H1 (cell line): ENCODE results near the gene NOVA1. TPM values are rescaled to one million over a fixed set of nuclear protein-coding genes. Genes with fewer than 3 reads are reported as not detected.

Source experiments
- CTCF ChIA-PET: fragments of 300-600 bp; sonication (Branson Sonifier 250); formaldehyde crosslinking; loops from one replicate; lab custom pipeline; 2021; ENCODE audit not compliant: partially characterized antibody; lab: Charles Lee
- POLR2A ChIA-PET: fragments of 300-600 bp; sonication (Branson Sonifier 250); formaldehyde crosslinking; loops from one replicate; lab custom pipeline; 2021; ENCODE audit warnings: inconsistent platforms; ENCODE audit not compliant: partially characterized antibody; lab: Charles Lee
- DNase-seq, 2 experiments: peaks; one replicate each; pipeline versions ENCODE4 v3.0.0 to v3.0.0-alpha.2; 2010 to 2022; ENCODE audit warnings: low spot score in 2 of 2, low read depth in 1 of 2, mixed read lengths in 1 of 2
- FAIRE-seq: peaks from 2 replicates; lab custom pipeline; 2011; peaks lifted over from hg19 to GRCh38; lab: Jason Lieb, UNC
- H2AFZ ChIP-seq: 2 replicates; pipeline ENCODE4 v1.8.1; 2012; ENCODE audit warnings: low read length, inconsistent platforms
- H2AK5ac ChIP-seq: 2 replicates; pipeline ENCODE4 v1.6.1; 2013; ENCODE audit warnings: low read depth, low read length
- H2BK120ac ChIP-seq: replicated peaks from 2 replicates; pipeline ENCODE3; 2013; ENCODE audit warnings: low read depth, low read length, inconsistent platforms
- H2BK12ac ChIP-seq: 2 replicates; pipeline ENCODE4 v1.6.1; 2013; ENCODE audit warnings: low read depth, low read length
- H2BK15ac ChIP-seq: 2 replicates; pipeline ENCODE4 v1.6.1; 2013; ENCODE audit warnings: low read length
- H2BK20ac ChIP-seq: 2 replicates; pipeline ENCODE4 v1.6.1; 2013; ENCODE audit warnings: low read length
- H2BK5ac ChIP-seq: 2 replicates; pipeline ENCODE4 v1.6.1; 2013; ENCODE audit warnings: low read depth, low read length
- H3K14ac ChIP-seq: 2 replicates; pipeline ENCODE4 v1.6.1; 2013; ENCODE audit warnings: inconsistent platforms; ENCODE audit not compliant: insufficient read length
- H3K18ac ChIP-seq: 2 replicates; pipeline ENCODE4 v1.6.1; 2013; ENCODE audit warnings: low read length; ENCODE audit errors: extremely low read depth
- H3K23ac ChIP-seq: 2 replicates; pipeline ENCODE4 v1.6.1; 2013; ENCODE audit warnings: inconsistent platforms; ENCODE audit not compliant: insufficient read length
- H3K23me2 ChIP-seq: 2 replicates; pipeline ENCODE4 v1.6.1; 2013; ENCODE audit warnings: low read depth, low read length
- H3K27ac ChIP-seq: 2 replicates; pipeline ENCODE4 v1.6.1; 2011; ENCODE audit warnings: low read depth, low read length, inconsistent platforms
- H3K27me3 ChIP-seq, 4 experiments: replicated peaks in 1 of 4; 1 replicate in 1 of 4; 2 replicates in 3 of 4; pipeline versions ENCODE4 v1.6.1 to v1.8.1; 2011 to 2013; ENCODE audit warnings: low read length in 3 of 4, mild to moderate bottlenecking in 3 of 4, inconsistent platforms in 2 of 4, mixed read lengths in 2 of 4, moderate library complexity in 1 of 4; ENCODE audit not compliant: control insufficient read depth in 3 of 4, insufficient read depth in 3 of 4; ENCODE audit errors: extremely low read depth in 1 of 4
- H3K36me3 ChIP-seq, 4 experiments: 2 replicates each; pipeline versions ENCODE4 v1.6.1 to v1.8.1; 2011 to 2013; ENCODE audit warnings: mild to moderate bottlenecking in 4 of 4, low read length in 3 of 4, moderate library complexity in 2 of 4, control low read depth in 1 of 4, inconsistent platforms in 1 of 4; ENCODE audit not compliant: insufficient read depth in 4 of 4, control insufficient read depth in 2 of 4
- H3K4ac ChIP-seq: replicated peaks from 2 replicates; pipeline ENCODE3; 2013; ENCODE audit warnings: low read length, low read depth, mixed read lengths, inconsistent platforms; ENCODE audit not compliant: insufficient read length
- H3K4me1 ChIP-seq, 4 experiments: replicated peaks in 1 of 4; 1 replicate in 1 of 4; 2 replicates in 3 of 4; pipeline versions ENCODE4 v1.6.1 to v1.8.1; 2011 to 2013; ENCODE audit warnings: low read length in 3 of 4, inconsistent platforms in 2 of 4, mixed read lengths in 1 of 4; ENCODE audit not compliant: insufficient read depth in 4 of 4, control insufficient read depth in 3 of 4
- H3K4me2 ChIP-seq, 2 experiments: 2 replicates each; pipeline versions ENCODE4 v1.6.1 to v1.8.1; 2011 to 2013; ENCODE audit warnings: low read depth in 2 of 2, low read length in 2 of 2, control low read depth in 1 of 2, inconsistent platforms in 1 of 2, mild to moderate bottlenecking in 1 of 2; ENCODE audit not compliant: insufficient read depth in 1 of 2
- H3K4me3 ChIP-seq, 4 experiments: fragments of 200-600, 300-600 bp in 1 of 4; sonication (generic), shearing (Covaris generic), sonication (Bioruptor Twin) in 1 of 4; 2 replicates each; pipeline versions ENCODE4 v1.5.1 to v1.8.1; 2011 to 2016; ENCODE audit warnings: low read length in 4 of 4, low read depth in 3 of 4, control low read depth in 2 of 4, inconsistent platforms in 2 of 4, mild to moderate bottlenecking in 2 of 4, mixed read lengths in 1 of 4, moderate library complexity in 1 of 4; ENCODE audit not compliant: insufficient read depth in 2 of 4; ENCODE audit errors: extremely low read depth in 1 of 4
- H3K56ac ChIP-seq: replicated peaks from 2 replicates; pipeline ENCODE3; 2013; ENCODE audit warnings: low read depth, mild to moderate bottlenecking, mixed read lengths, low read length, inconsistent platforms; ENCODE audit not compliant: insufficient read length
- H3K79me1 ChIP-seq: 2 replicates; pipeline ENCODE4 v1.6.1; 2013; ENCODE audit warnings: low read depth, low read length, control low read depth
- H3K79me2 ChIP-seq, 2 experiments: 2 replicates each; pipeline versions ENCODE4 v1.6.1 to v1.8.1; 2012 to 2013; ENCODE audit warnings: low read length in 2 of 2, mild to moderate bottlenecking in 2 of 2, inconsistent platforms in 1 of 2; ENCODE audit not compliant: insufficient read depth in 2 of 2, control insufficient read depth in 1 of 2
- H3K9ac ChIP-seq, 4 experiments: replicated peaks in 1 of 4; 1 replicate in 1 of 4; 2 replicates in 3 of 4; pipeline versions ENCODE4 v1.6.1 to v1.8.1; 2011 to 2013; ENCODE audit warnings: low read depth in 3 of 4, low read length in 3 of 4, control low read depth in 2 of 4, mild to moderate bottlenecking in 2 of 4, moderate library complexity in 2 of 4, inconsistent platforms in 1 of 4; ENCODE audit errors: extremely low read depth in 1 of 4
- H3K9me3 ChIP-seq, 2 experiments: 2 replicates each; pipeline versions ENCODE4 v1.6.1 to v1.8.1; 2012 to 2013; ENCODE audit warnings: mild to moderate bottlenecking in 2 of 2, moderate library complexity in 2 of 2, control low read depth in 1 of 2, inconsistent platforms in 1 of 2, low read depth in 1 of 2, low read length in 1 of 2, mixed read lengths in 1 of 2; ENCODE audit not compliant: insufficient read depth in 2 of 2
- H4K20me1 ChIP-seq, 2 experiments: replicated peaks in 1 of 2; 2 replicates each; pipeline versions ENCODE3 to v1.8.1; 2011 to 2013; ENCODE audit warnings: inconsistent platforms in 2 of 2, low read length in 2 of 2, mild to moderate bottlenecking in 1 of 2; ENCODE audit not compliant: insufficient read depth in 2 of 2, control insufficient read depth in 1 of 2
- H4K5ac ChIP-seq: 2 replicates; pipeline ENCODE4 v1.6.1; 2013; ENCODE audit warnings: low read length, low read depth, mixed read lengths, inconsistent platforms; ENCODE audit not compliant: insufficient read length
- H4K8ac ChIP-seq: 2 replicates; pipeline ENCODE4 v1.8.0; 2013; ENCODE audit warnings: mild to moderate bottlenecking, moderate library complexity, low read length, inconsistent platforms; ENCODE audit not compliant: insufficient read depth; ENCODE audit errors: extremely low read depth
- H4K91ac ChIP-seq: replicated peaks from 2 replicates; pipeline ENCODE3; 2013; ENCODE audit warnings: low read length, mixed read lengths, inconsistent platforms; ENCODE audit not compliant: insufficient read length
- BACH1 ChIP-seq: IDR thresholded peaks from 2 replicates; pipeline ENCODE4 v1.6.1; 2012; ENCODE audit warnings: low read length, improper control_type of control experiment
- CEBPB ChIP-seq: IDR thresholded peaks from 2 replicates; pipeline ENCODE4 v1.6.1; 2012; ENCODE audit warnings: low read depth, low read length
- GTF2F1 ChIP-seq: IDR thresholded peaks from 2 replicates; pipeline ENCODE4 v1.6.1; 2012; ENCODE audit warnings: low read depth, low read length, improper control_type of control experiment, borderline replicate concordance
- HDAC2 ChIP-seq, 2 experiments: fragments of 300-600 bp in 1 of 2; sonication (generic) in 1 of 2; IDR thresholded peaks; 2 replicates each; pipeline ENCODE4 v1.6.1; 2011 to 2012; ENCODE audit warnings: low read depth in 2 of 2, low read length in 2 of 2, mild to moderate bottlenecking in 2 of 2, moderate library complexity in 2 of 2, borderline replicate concordance in 1 of 2, inconsistent platforms in 1 of 2
- RFX5 ChIP-seq: IDR thresholded peaks from 2 replicates; pipeline ENCODE4 v1.6.1; 2011; ENCODE audit warnings: low read depth, low read length, improper control_type of control experiment, borderline replicate concordance
- TAF7 ChIP-seq: optimal IDR thresholded peaks from 2 replicates; pipeline ENCODE3; 2011; ENCODE audit warnings: low read depth, mild to moderate bottlenecking, inconsistent platforms, low read length, moderate library complexity, borderline replicate concordance
- TCF12 ChIP-seq: IDR thresholded peaks from 2 replicates; pipeline ENCODE4 v1.6.1; 2011; ENCODE audit warnings: low read depth, mild to moderate bottlenecking, low read length
- polyA plus RNA-seq, 7 experiments: library from polyadenylated mRNA; depleted of rRNA in 3 of 7; stranded (reverse) in 5 of 7; unstranded in 2 of 7; fragments of >200 nt in 5 of 7; fragments of 200-250 nt in 2 of 7; gene quantifications; 1 replicate in 5 of 7; 2 replicates in 1 of 7; 4 replicates in 1 of 7; pipeline versions ENCODE4 v1.2.1 to v1.2.3, GENCODE V29; 2011 to 2013; ENCODE audit warnings: missing spikeins in 2 of 7, mixed read lengths in 2 of 7
- total RNA-seq: library from RNA; stranded (reverse); fragmentation: NEBNext Ultra II Directional; extraction: Animal tissue kit (Norgen Biotek cat#: 25700); gene quantifications from 2 replicates; pipeline ENCODE4 v1.2.1, GENCODE V29; 2021

The NOVA1 gene
- total and polyA plus RNA-seq, 2 of the 8 experiments (the other 6 are each of a cell fraction or from before 2014, with no cell fraction given), result 6.8 to 12.7 TPM

- Histone ChIP-seq H3K4me1 (no peaks in the 10 kb centered on the region), H4K91ac (no peak overlapping the region), H3K56ac (no peak overlapping the region), H2BK5ac (no peak overlapping the region), H3K4me2 (no peak overlapping the region), H3K9me3 (no peaks in the 10 kb centered on the region), H2BK15ac (no peak overlapping the region), H3K23me2 (no peaks in the 10 kb centered on the region), H3K18ac (no peak overlapping the region), H2AFZ (no peak overlapping the region), H2AK5ac (no peak overlapping the region), H4K8ac (no peak overlapping the region), H3K4me3 (no peak overlapping the region), H3K79me2 (no peaks in the 10 kb centered on the region), H3K9ac (no peak overlapping the region), H3K27me3 (no peaks in the 10 kb centered on the region), H3K4ac (no peak overlapping the region), H2BK120ac (no peak overlapping the region), H3K36me3 (no peaks in the 10 kb centered on the region), H4K5ac (no peak overlapping the region), H2BK20ac (no peak overlapping the region), H3K14ac (no peak overlapping the region), H4K20me1 (no peaks in the 10 kb centered on the region), H3K79me1 (no peaks in the 10 kb centered on the region), H3K23ac (no peak overlapping the region), H3K27ac (no peak overlapping the region), H2BK12ac (no peak overlapping the region)
- POLR2A ChIA-PET, result no interaction called here
- TF ChIP-seq CEBPB, result no peak
- TF ChIP-seq HDAC2 (IDR thresholded peaks at IDR 0.05; ENCODE audit: borderline replicate concordance in 1 of 2, low read depth in 2 of 2, low read length in 2 of 2), result no peak
- TF ChIP-seq RFX5, result no peak
- TF ChIP-seq BACH1, result no peak
- no peak for TF ChIP-seq GTF2F1
- TF ChIP-seq TAF7, result no peak
- no peak for TF ChIP-seq TCF12
- DNase-seq, result no peak
- CTCF ChIA-PET, result no interaction called here
- no peak for FAIRE-seq
Measured at GRCh38 chr14:26626256-26626655, 28.4 kb upstream of the NOVA1 start.
